Adipocyte (in vitro differentiated cells): ENCODE results near the gene GNAO1.

Experiments
- DNase-seq: peaks from one replicate; pipeline ENCODE4 v3.0.0-alpha.2; 2015; ENCODE audit warnings: low read depth
- H3K27me3 ChIP-seq: replicated peaks from 2 replicates; pipeline ENCODE4 v1.7.0; 2013; ENCODE audit warnings: mild to moderate bottlenecking, low read length, moderate library complexity; ENCODE audit not compliant: control insufficient read depth, insufficient read depth
- H3K36me3 ChIP-seq: 2 replicates; pipeline ENCODE4 v1.7.0; 2013; ENCODE audit warnings: low read length, mild to moderate bottlenecking, moderate library complexity; ENCODE audit not compliant: control insufficient read depth, insufficient read depth, severe bottlenecking
- H3K4me1 ChIP-seq: 2 replicates; pipeline ENCODE4 v1.7.0; 2013; ENCODE audit warnings: mild to moderate bottlenecking, low read length, moderate library complexity; ENCODE audit not compliant: control insufficient read depth, insufficient read depth
- H3K4me3 ChIP-seq: 2 replicates; pipeline ENCODE4 v1.7.0; 2013; ENCODE audit warnings: mild to moderate bottlenecking, low read length, moderate library complexity
- H3K9ac ChIP-seq: 2 replicates; pipeline ENCODE4 v1.7.0; 2013; ENCODE audit warnings: mild to moderate bottlenecking, low read length, moderate library complexity
- H3K9me3 ChIP-seq: 2 replicates; pipeline ENCODE4 v1.7.0; 2013; ENCODE audit warnings: mild to moderate bottlenecking, low read length, moderate library complexity; ENCODE audit not compliant: control insufficient read depth

The GNAO1 gene

DNA sequence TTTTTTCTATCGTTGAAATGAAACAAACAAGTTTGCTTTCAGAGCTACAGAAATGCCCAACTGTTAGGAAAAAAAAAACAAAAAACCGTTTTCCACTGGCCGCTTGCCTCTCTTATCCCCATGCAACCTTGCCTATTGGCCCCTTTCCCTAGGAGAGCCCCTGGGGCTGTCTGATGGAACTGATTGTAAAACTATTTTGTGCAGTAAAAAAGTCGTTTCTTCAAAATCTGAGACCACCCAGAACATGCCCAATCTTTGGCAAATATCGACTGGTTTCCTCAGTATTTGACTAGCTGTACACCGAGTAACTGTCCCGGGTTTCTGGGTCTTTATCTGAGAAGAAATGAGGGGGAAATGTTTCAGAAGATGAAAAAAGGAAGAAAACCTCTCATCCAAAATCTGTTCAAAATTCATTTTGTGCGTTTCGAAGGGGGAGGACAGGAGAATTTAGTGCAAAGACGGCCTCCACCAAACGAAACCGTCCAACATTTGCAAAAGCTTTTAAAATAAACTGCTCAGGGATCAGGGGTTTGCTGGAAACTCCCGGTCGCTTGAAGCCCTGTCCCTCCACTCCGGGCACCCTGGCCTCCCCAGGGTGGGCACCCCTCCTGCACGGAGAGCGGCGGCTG, 1.1 kb upstream of the GNAO1 start:
- Histone ChIP-seq H3K27me3 (peaks cover 52% of the 10 kb centered on the region), H3K9ac (no peak overlapping the region), H3K4me1 (no peaks in the 10 kb centered on the region), H3K36me3 (no peaks in the 10 kb centered on the region), H3K9me3 (no peaks in the 10 kb centered on the region), H3K4me3 (peak overlapping the region; percentile 59)
- DNase-seq = peak; percentile 20

DNA sequence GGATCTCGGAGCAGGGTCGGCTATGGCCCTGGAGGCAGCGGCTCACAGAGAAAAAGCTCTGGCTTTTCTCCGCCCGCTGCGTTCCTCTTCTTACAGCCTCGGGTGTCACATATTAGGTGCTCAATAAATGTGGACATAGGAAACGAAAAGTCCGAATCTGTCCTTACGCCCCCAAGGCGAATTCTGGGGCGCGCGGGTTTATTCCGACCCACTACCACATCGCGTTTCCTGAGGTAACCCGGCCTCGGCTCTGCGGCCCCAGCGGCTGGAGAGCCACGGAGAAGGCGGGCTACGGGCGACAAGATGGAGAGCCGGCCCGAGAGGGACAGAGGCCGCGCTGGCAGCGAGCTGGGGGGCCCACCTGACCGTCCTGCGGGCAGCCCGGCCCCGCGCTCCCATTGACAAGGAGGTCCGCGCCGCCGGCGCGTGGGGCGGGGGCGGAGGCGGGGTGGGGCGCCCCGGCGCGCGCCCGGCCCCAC, 573 bp upstream of the GNAO1 start:
- Histone ChIP-seq H3K36me3 (no peaks in the 10 kb centered on the region), H3K27me3 (peaks cover 58% of the 10 kb centered on the region), H3K4me1 (no peaks in the 10 kb centered on the region), H3K4me3 (peak overlapping the region; percentile 59), H3K9ac (no peak overlapping the region), H3K9me3 (no peaks in the 10 kb centered on the region)
- no peak for DNase-seq

DNA sequence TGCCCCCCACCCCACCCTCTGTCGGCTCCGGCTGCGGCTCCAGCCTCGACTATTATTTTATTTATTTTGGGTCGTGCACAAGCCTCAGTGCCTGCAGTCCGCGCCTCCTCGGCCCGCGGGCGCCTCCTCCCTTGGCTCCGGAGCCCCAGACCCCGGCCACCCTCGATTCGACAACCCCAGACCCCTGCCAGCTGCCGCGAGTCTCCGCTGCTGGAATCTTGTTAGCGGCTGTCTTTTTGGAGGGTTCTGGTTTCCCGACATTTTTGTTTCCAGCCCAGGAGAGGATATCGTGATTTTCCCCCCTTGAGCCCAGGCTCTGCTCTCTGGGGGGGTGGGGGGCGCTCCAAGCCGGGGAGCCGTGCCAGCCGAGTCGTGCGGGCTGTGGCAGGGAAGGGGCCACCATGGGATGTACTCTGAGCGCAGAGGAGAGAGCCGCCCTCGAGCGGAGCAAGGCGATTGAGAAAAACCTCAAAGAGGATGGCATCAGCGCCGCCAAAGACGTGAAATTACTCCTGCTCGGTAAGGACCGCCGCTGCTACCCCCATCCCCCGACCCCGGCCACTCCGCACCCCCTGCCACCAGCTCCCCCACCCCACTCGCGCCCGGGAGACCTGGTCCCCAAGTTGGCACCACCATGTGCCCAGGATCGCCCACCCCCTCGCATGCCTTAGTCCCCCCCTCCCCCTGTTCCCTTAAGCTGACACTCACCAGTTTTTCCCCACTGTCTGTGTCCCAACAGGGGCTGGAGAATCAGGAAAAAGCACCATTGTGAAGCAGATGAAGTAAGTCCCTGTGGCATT, 746 bp downstream of the GNAO1 start:
- Histone ChIP-seq H3K9ac (no peak overlapping the region), H3K27me3 (peaks cover 68% of the 10 kb centered on the region), H3K4me1 (no peaks in the 10 kb centered on the region), H3K36me3 (no peaks in the 10 kb centered on the region), H3K4me3 (no peak overlapping the region), H3K9me3 (peaks cover 2% of the 10 kb centered on the region)
- peak; percentile 8 for DNase-seq

DNA sequence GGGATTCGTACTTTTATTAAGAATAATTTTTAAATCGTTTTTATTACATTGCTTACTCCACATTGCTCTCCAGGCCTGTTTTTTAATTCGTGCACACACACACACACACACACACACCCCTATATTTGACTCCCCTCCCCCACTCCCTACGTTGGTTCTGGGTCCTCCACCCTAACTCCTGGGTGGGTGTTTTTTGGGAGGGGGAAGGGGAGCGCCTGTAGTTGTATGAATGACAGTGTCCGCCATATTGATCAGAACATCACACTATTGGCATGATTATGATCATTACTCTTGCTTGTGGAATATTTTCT, 1.3 kb downstream of the GNAO1 start:
- no peak for DNase-seq
- no peak overlapping the region for H3K9ac ChIP-seq
- H3K4me3 ChIP-seq = no peak overlapping the region
- no peaks in the 10 kb centered on the region for H3K36me3 ChIP-seq
- H3K27me3 ChIP-seq = peaks cover 72% of the 10 kb centered on the region
- no peaks in the 10 kb centered on the region for H3K4me1 ChIP-seq
- peaks cover 3% of the 10 kb centered on the region for H3K9me3 ChIP-seq

DNA sequence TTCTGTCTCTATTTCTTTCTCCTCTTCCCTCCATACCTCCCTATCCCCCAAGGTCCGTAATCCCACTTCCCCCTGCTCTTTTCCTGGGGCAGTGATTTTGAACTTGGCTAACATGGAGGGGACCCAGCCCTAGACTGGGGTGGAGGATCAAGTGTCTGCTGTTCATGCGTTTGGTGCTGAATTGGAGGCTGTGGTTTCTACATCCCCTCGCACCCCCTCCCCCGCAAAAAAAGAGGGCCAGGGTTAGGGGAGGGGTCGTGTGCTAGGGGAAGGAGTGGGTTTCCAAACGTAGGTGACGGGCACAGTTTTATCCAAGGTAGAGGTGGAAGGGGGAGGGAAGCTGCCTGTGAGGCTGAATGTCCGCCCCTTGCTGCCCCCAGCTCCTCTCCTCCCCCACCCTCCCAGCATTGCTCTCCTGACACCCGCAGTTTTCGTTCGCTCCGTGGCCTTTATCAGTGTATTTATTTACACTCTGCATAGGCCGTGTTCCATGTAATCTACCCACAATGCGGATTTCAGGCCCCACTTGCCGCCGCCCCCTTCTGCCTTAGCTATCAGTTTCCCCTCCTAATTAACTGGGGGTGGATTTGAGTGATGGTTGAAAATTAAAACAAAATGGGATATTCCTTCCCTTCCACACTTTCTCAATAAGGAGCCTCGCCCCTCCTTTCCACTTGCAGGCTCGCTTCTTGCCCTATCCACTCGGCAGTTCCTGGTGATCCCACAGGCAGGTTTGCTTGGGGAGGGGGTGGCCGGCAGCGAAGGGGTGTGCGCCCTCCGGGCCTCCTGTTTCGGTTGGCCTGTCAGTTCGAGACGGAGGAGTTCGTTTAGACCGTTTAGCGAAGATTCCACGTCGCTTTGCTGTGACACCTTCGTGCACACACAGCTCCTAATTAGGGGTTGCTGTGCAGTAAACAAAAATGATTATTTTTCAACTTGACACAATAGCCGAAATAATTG, 2.0 kb downstream of the GNAO1 start:
- no peaks in the 10 kb centered on the region for H3K4me1 ChIP-seq
- no peak for DNase-seq
- no peak overlapping the region for H3K4me3 ChIP-seq
- no peak overlapping the region for H3K9ac ChIP-seq
- peaks cover 76% of the 10 kb centered on the region for H3K27me3 ChIP-seq
- peaks cover 3% of the 10 kb centered on the region for H3K9me3 ChIP-seq
- H3K36me3 ChIP-seq = no peaks in the 10 kb centered on the region

DNA sequence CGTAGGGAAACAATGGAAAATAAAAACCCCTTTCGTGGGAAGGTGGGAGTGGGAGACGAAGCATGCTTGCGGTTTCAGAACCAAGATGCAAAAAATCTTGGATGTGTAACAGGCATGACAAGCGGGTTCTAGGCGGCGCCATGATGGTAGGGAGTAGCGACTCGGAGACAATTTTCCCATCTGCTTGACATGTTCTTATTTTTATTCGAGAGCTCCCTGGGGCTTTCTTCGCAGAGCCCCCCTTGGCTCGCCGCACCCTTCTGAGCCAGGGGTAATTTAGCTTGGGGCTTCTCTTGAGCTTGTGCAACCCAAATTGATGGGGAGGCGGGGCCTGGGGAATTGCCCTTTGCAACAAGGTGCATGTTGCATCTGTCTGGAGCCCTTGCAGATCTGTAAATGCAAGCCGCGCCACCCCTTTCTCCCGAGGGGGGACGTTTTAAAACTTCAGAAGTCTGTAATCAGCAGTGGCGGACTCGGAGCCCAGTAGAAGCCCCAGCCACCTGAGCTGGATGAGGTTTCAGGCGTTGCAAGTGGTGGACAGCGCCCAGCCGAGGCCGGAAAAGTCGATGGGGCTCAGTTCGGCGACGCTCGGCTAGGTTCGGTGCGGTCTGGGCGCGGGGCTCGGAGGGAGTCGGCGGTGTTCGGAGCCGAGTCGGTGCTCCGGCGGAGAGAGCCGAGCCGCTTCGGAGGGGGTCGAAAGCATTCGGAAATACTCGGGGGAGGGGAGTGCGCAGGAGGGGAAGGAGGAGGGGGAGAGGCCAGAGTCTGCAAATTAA, 2.9 kb downstream of the GNAO1 start:
- Histone ChIP-seq H3K36me3 (no peaks in the 10 kb centered on the region), H3K4me3 (no peak overlapping the region), H3K9ac (no peak overlapping the region), H3K4me1 (no peaks in the 10 kb centered on the region), H3K27me3 (peaks cover 75% of the 10 kb centered on the region), H3K9me3 (peaks cover 3% of the 10 kb centered on the region)
- DNase-seq = peak; percentile 90

DNA sequence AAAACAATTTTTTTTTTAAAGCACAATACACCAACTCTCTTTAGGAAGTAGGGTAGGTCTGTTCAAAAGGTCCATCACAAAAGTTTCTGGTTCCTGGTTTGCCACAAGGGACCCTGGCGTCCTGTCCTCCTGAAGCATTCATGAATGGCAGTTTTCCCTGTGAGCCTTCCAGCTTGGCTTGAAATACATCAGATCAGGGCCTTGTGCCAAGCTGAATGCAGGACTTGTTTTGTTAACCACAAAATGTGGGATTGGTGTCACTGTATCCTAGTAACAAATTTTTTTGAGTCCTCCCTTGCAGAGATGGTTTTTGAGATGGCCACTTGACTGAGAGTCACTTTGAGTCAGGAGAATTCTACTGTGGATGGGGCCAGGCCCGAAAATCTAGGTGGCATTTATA, 3.9 kb downstream of the GNAO1 start:
- Histone ChIP-seq H3K4me3 (no peak overlapping the region), H3K36me3 (no peaks in the 10 kb centered on the region), H3K27me3 (peaks cover 64% of the 10 kb centered on the region), H3K9me3 (peaks cover 3% of the 10 kb centered on the region), H3K4me1 (no peaks in the 10 kb centered on the region), H3K9ac (no peak overlapping the region)
- no peak for DNase-seq

DNA sequence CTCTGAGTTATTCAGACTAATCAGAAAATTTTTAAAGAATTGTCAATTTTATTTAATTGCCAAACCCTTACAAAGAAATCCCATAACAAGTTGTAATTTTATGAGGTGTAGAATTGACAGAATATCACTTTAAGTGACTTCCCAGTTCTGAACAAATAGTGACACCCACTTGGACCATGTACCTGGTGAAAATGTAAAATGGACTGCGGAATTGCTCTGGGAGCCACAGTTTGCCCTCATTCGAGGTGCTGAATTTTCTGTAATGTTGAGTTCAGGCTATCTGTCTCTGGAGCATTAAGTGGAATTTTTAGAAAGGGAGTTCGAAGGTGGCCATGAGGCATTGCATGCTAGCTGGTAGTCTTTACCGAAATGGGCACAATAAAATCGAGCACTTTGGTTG, 5.1 kb downstream of the GNAO1 start:
- Histone ChIP-seq H3K4me3 (no peak overlapping the region), H3K9ac (no peak overlapping the region), H3K9me3 (peaks cover 3% of the 10 kb centered on the region), H3K27me3 (peaks cover 58% of the 10 kb centered on the region), H3K36me3 (no peaks in the 10 kb centered on the region), H3K4me1 (no peaks in the 10 kb centered on the region)
- no peak for DNase-seq

DNA sequence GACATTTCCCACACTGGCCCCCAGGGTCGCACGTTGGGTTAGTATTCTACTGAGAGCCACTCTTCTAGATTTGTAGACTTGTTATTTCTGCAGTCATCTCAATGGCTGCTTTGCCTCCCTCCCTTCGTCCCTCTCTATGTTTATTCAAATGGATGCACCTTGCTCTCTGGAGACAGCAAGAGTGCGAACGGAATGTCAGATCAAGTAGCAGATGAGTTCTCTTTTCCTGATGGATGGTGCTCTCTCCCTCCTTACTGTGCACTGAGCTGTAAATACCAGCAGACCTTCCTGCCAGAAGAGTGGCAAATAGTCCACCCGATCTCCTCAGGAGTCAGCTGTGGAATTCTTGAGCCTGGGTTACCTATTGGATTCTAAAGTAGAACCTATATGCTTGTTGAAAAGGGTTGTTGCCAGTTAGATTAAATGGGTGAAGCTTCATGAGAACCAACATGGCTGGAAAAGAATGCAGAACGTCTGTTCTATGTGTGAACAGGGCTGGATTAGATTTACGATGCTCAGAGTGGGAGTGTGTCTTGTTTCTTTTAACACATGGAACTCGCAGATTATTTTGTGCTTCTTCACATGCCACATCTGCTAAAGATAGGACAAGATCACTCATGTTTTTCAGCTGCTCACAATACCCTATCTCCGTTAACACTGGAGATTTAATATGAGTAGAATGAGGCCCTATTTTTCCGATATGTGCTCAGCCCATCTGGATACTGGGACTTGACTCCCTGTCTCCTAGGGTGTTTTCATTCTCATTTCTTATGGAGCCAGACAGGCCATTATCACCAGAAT, 6.1 kb downstream of the GNAO1 start:
- Histone ChIP-seq H3K36me3 (no peaks in the 10 kb centered on the region), H3K9ac (no peak overlapping the region), H3K27me3 (peaks cover 55% of the 10 kb centered on the region), H3K9me3 (peaks cover 3% of the 10 kb centered on the region), H3K4me1 (peaks cover 2% of the 10 kb centered on the region), H3K4me3 (no peak overlapping the region)
- no peak for DNase-seq

DNA sequence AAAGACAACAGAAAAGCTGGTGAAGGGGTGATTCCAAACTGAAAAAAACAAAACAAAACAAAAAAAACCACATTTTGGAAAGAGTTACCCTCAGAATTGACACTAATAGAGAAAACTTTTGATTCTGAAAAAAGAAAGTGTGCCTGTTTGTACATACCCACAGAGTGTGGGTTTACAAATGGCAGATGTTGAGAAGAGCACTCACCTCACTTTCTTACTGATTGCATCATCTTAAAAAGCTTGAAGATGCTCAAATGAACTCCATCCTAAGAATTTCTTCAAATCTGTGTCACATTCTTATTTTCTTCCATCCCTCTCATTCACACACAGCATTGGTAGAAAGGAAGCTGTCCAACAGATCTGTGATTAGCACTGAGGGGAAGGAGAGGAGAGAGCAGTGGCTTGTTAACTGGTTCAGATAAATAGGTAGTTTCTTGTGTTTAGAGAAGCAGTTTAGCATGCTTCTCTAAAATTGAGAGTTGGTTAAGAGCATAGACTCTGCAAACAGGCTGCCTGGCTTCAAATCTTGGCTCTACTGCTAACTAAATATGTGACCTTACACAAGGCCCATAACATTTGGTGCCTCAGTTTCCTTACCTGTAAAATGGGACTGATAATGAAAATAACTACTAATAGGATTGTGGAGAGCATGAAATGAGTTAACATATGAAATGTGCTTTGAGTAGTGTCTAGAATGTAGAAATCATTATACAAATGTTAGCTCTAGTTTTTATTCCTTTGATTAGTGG, 6.9 kb downstream of the GNAO1 start:
- H3K4me3 ChIP-seq = no peak overlapping the region
- no peak for DNase-seq
- no peaks in the 10 kb centered on the region for H3K36me3 ChIP-seq
- H3K27me3 ChIP-seq = peaks cover 47% of the 10 kb centered on the region
- peaks cover 3% of the 10 kb centered on the region for H3K9me3 ChIP-seq
- H3K4me1 ChIP-seq = peaks cover 4% of the 10 kb centered on the region
- no peak overlapping the region for H3K9ac ChIP-seq
